ENCODE results near the gene AANAT.

Gene AANAT

GRCh38 chr17:76437467-76438402 is 29.7 kb upstream of the AANAT start:
- no peaks in the 10 kb centered on the region for H3K9me3 Mint-ChIP-seq
- peaks cover 78% of the 10 kb centered on the region for H3K4me1 Mint-ChIP-seq
- no peak overlapping the region for H3K4me3 Mint-ChIP-seq
- no peak overlapping the region for H3K27ac Mint-ChIP-seq
- ATAC-seq: no peak
- H3K27me3 Mint-ChIP-seq: no peaks in the 10 kb centered on the region
- peaks cover 23% of the 10 kb centered on the region for H3K36me3 Mint-ChIP-seq

- peaks cover 28% of the 10 kb centered on the region for H3K36me3 Mint-ChIP-seq
- H3K9me3 Mint-ChIP-seq: no peaks in the 10 kb centered on the region
- no peaks in the 10 kb centered on the region for H3K27me3 Mint-ChIP-seq
- no peak overlapping the region for H3K27ac Mint-ChIP-seq
- no peak overlapping the region for H3K4me3 Mint-ChIP-seq
- H3K4me1 Mint-ChIP-seq: peaks cover 78% of the 10 kb centered on the region
- ATAC-seq: no peak
Measured at GRCh38 chr17:76438906-76439305, 28.5 kb upstream of the AANAT start.

GRCh38 chr17:76439314-76439928 is 28.0 kb upstream of the AANAT start:
- Mint-ChIP-seq H3K4me1 (peaks cover 78% of the 10 kb centered on the region), H3K4me3 (no peak overlapping the region), H3K27ac (no peak overlapping the region), H3K9me3 (no peaks in the 10 kb centered on the region), H3K27me3 (no peaks in the 10 kb centered on the region), H3K36me3 (peaks cover 22% of the 10 kb centered on the region)
- no peak for ATAC-seq

- no peak for ATAC-seq
- Mint-ChIP-seq H3K27me3 (no peaks in the 10 kb centered on the region), H3K36me3 (peaks cover 17% of the 10 kb centered on the region), H3K9me3 (no peaks in the 10 kb centered on the region), H3K4me3 (no peak overlapping the region), H3K27ac (no peak overlapping the region), H3K4me1 (peaks cover 78% of the 10 kb centered on the region)
Measured at GRCh38 chr17:76440751-76441362, 26.5 kb upstream of the AANAT start.

- H3K27me3 Mint-ChIP-seq: no peaks in the 10 kb centered on the region
- no peak overlapping the region for H3K4me3 Mint-ChIP-seq
- H3K9me3 Mint-ChIP-seq: no peaks in the 10 kb centered on the region
- peaks cover 82% of the 10 kb centered on the region for H3K4me1 Mint-ChIP-seq
- no peak overlapping the region for H3K27ac Mint-ChIP-seq
- ATAC-seq: no peak
- H3K36me3 Mint-ChIP-seq: peaks cover 17% of the 10 kb centered on the region
Measured at GRCh38 chr17:76441686-76442340, 25.6 kb upstream of the AANAT start.

GRCh38 chr17:76442341-76443338 is 24.8 kb upstream of the AANAT start:
- Mint-ChIP-seq H3K9me3 (no peaks in the 10 kb centered on the region), H3K27ac (no peak overlapping the region), H3K4me1 (peaks cover 88% of the 10 kb centered on the region), H3K4me3 (no peak overlapping the region), H3K27me3 (no peaks in the 10 kb centered on the region), H3K36me3 (peaks cover 17% of the 10 kb centered on the region)
- no peak for ATAC-seq

- ATAC-seq: peak; percentile 70
- H3K9me3 Mint-ChIP-seq: no peaks in the 10 kb centered on the region
- H3K36me3 Mint-ChIP-seq: peaks cover 14% of the 10 kb centered on the region
- peaks cover 85% of the 10 kb centered on the region for H3K4me1 Mint-ChIP-seq
- peak overlapping the region; percentile 43 for H3K4me3 Mint-ChIP-seq
- H3K27ac Mint-ChIP-seq: peak overlapping the region; percentile 26
- no peaks in the 10 kb centered on the region for H3K27me3 Mint-ChIP-seq
Measured at GRCh38 chr17:76444518-76445311, 22.7 kb upstream of the AANAT start.

- H3K4me3 Mint-ChIP-seq: no peak overlapping the region
- no peaks in the 10 kb centered on the region for H3K27me3 Mint-ChIP-seq
- peaks cover 11% of the 10 kb centered on the region for H3K36me3 Mint-ChIP-seq
- H3K4me1 Mint-ChIP-seq: peaks cover 86% of the 10 kb centered on the region
- no peaks in the 10 kb centered on the region for H3K9me3 Mint-ChIP-seq
- H3K27ac Mint-ChIP-seq: peak overlapping the region; percentile 26
- no peak for ATAC-seq
Measured at GRCh38 chr17:76445697-76446448, 21.5 kb upstream of the AANAT start.

GRCh38 chr17:76446449-76447231 is 20.8 kb upstream of the AANAT start:
- Mint-ChIP-seq H3K4me1 (peaks cover 93% of the 10 kb centered on the region), H3K36me3 (peaks cover 11% of the 10 kb centered on the region), H3K4me3 (no peak overlapping the region), H3K9me3 (no peaks in the 10 kb centered on the region), H3K27ac (peak overlapping the region; percentile 26), H3K27me3 (no peaks in the 10 kb centered on the region)
- ATAC-seq: no peak

- peaks cover 91% of the 10 kb centered on the region for H3K4me1 Mint-ChIP-seq
- H3K9me3 Mint-ChIP-seq: no peaks in the 10 kb centered on the region
- H3K27me3 Mint-ChIP-seq: no peaks in the 10 kb centered on the region
- no peak for ATAC-seq
- no peak overlapping the region for H3K4me3 Mint-ChIP-seq
- H3K27ac Mint-ChIP-seq: peak overlapping the region; percentile 31
- H3K36me3 Mint-ChIP-seq: peaks cover 6% of the 10 kb centered on the region
Measured at GRCh38 chr17:76447931-76448652, 19.3 kb upstream of the AANAT start.

GRCh38 chr17:76449126-76449525 is 18.3 kb upstream of the AANAT start:
- ATAC-seq: no peak
- Mint-ChIP-seq H3K9me3 (no peaks in the 10 kb centered on the region), H3K27me3 (no peaks in the 10 kb centered on the region), H3K4me3 (no peak overlapping the region), H3K4me1 (peaks cover 84% of the 10 kb centered on the region), H3K27ac (no peak overlapping the region), H3K36me3 (no peaks in the 10 kb centered on the region)

GRCh38 chr17:76451506-76451905 is 15.9 kb upstream of the AANAT start:
- peak overlapping the region; percentile 22 for H3K4me3 Mint-ChIP-seq
- no peak overlapping the region for H3K27ac Mint-ChIP-seq
- ATAC-seq: no peak
- H3K27me3 Mint-ChIP-seq: no peaks in the 10 kb centered on the region
- H3K4me1 Mint-ChIP-seq: peaks cover 60% of the 10 kb centered on the region
- no peaks in the 10 kb centered on the region for H3K9me3 Mint-ChIP-seq
- no peaks in the 10 kb centered on the region for H3K36me3 Mint-ChIP-seq
